Upper lobe of left lung (tissue), 4 donors: ENCODE results near the gene PTPRK.

Experiments
- CTCF ChIP-seq, 6 experiments: fragments of 450-650 bp in 4 of 6; fragments of 200-600 bp in 2 of 6; sonication (generic) in 2 of 6; IDR thresholded peaks; one replicate each; pipeline ENCODE4 v1.5.1; 2016 to 2019; ENCODE audit warnings: antibody characterized with exemption in 6 of 6
- EP300 ChIP-seq, 4 donors: sonication (generic); formaldehyde crosslinking; IDR thresholded peaks; one replicate each; pipeline ENCODE4 v1.5.1; 2017; ENCODE audit warnings: antibody characterized with exemption in 4 of 4, control low read depth in 2 of 4
- POLR2A ChIP-seq, 4 donors: fragments of 450-650 bp; IDR thresholded peaks; one replicate each; pipeline ENCODE4 v1.5.1; 2016 to 2017; ENCODE audit warnings: antibody characterized with exemption in 4 of 4, mild to moderate bottlenecking in 2 of 4
- POLR2AphosphoS5 ChIP-seq, 2 donors: sonication (generic); formaldehyde crosslinking; IDR thresholded peaks; one replicate each; pipeline ENCODE4 v1.5.1; 2017; ENCODE audit warnings: antibody characterized with exemption in 2 of 2

GRCh38 chr6:128007658-128008057, 512.7 kb downstream of the PTPRK start:
- TF ChIP-seq CTCF (IDR thresholded peaks at IDR 0.05): no peak
- no peak for TF ChIP-seq POLR2A (IDR thresholded peaks at IDR 0.05)
- no peak for TF ChIP-seq POLR2AphosphoS5 (IDR thresholded peaks at IDR 0.05)
- TF ChIP-seq EP300 (IDR thresholded peaks at IDR 0.05): no peak
